Middle frontal gyrus (tissue), 1 donor: ENCODE measurements around the gene NETO1.

ENCODE experiments used
- DNase-seq: peaks from one replicate; pipeline ENCODE4 v3.0.0-alpha.2; 2015; ENCODE audit warnings: low spot score; ENCODE audit errors: extremely low spot score

NETO1 gene

GRCh38 chr18:72727776-72728175 lies 140.0 kb downstream of the NETO1 start:
- no peak for DNase-seq

- DNase-seq = no peak
These were observed 140.6 kb downstream of the NETO1 start for GRCh38 chr18:72727038-72727655.

- no peak for DNase-seq
These were observed 141.6 kb downstream of the NETO1 start for GRCh38 chr18:72726201-72726600.

GRCh38 chr18:72721330-72721729 lies 146.5 kb downstream of the NETO1 start:
- no peak for DNase-seq

- no peak for DNase-seq
These were observed 147.7 kb downstream of the NETO1 start for GRCh38 chr18:72720116-72720515.

GRCh38 chr18:72704202-72704601 lies 163.6 kb downstream of the NETO1 start:
- DNase-seq = no peak

- DNase-seq = no peak
These were observed 166.7 kb downstream of the NETO1 start for GRCh38 chr18:72700961-72701710.

- DNase-seq = no peak
These were observed 170.1 kb downstream of the NETO1 start for GRCh38 chr18:72697706-72698105.

- DNase-seq = no peak
These were observed 175.2 kb downstream of the NETO1 start for GRCh38 chr18:72692595-72692994.
